IMR-90 (cell line): ENCODE measurements around the gene COMP. TPM values are rescaled to one million over a fixed set of nuclear protein-coding genes. Genes with fewer than 3 reads are reported as not detected.
A peak's percentile ranks its signal among the peaks of the same experiment; 100 is the strongest.

ENCODE experiments used
- ATAC-seq: fragments of 200-7000 bp; cut with Tn5 transposase; 2 replicates; pipeline ENCODE4 v1.9.1; 2020; ENCODE audit warnings: low read depth, mild to moderate bottlenecking, moderate library complexity
- BruUV-seq: library from RNA; stranded (reverse); fragments of 400-500 nt; replicated peaks from 2 replicates; lab custom pipeline; 2021; lab: Mats Ljungman, UMichigan
- CTCF ChIA-PET: fragments of 300-600 bp; formaldehyde crosslinking; extraction: SDS; loops from one replicate; lab custom pipeline; 2021; ENCODE audit warnings: antibody characterized with exemption; lab: Yijun Ruan, JAX
- POLR2A ChIA-PET: fragments of 300-600 bp; sonication (Branson Sonifier 250); formaldehyde crosslinking; loops from one replicate; lab custom pipeline; 2022; ENCODE audit warnings: antibody characterized with exemption; ENCODE audit not compliant: unreplicated experiment; lab: Charles Lee
- DNase-seq: peaks from one replicate; pipeline ENCODE4 v3.0.0; 2013
- H2AFZ ChIP-seq: replicated peaks from 2 replicates; pipeline ENCODE3; 2013; ENCODE audit warnings: low read length, mild to moderate bottlenecking; ENCODE audit not compliant: poor library complexity
- H2AK5ac ChIP-seq: 2 replicates; pipeline ENCODE4 v1.6.1; 2013; ENCODE audit warnings: low read depth, low read length, inconsistent platforms
- H2AK9ac ChIP-seq: replicated peaks from 2 replicates; pipeline ENCODE3; 2013; ENCODE audit warnings: mild to moderate bottlenecking, low read depth, low read length, moderate library complexity; ENCODE audit not compliant: poor library complexity
- H2BK120ac ChIP-seq: 2 replicates; pipeline ENCODE4 v1.6.1; 2013; ENCODE audit warnings: low read depth, low read length, inconsistent platforms
- H2BK15ac ChIP-seq: 3 replicates; pipeline ENCODE4 v1.6.1; 2013; ENCODE audit warnings: low read depth, low read length, inconsistent platforms
- H2BK20ac ChIP-seq: 2 replicates; pipeline ENCODE4 v1.6.1; 2013; ENCODE audit warnings: low read depth, mild to moderate bottlenecking, inconsistent platforms, low read length, moderate library complexity
- H2BK5ac ChIP-seq: 2 replicates; pipeline ENCODE4 v1.6.1; 2013; ENCODE audit warnings: mild to moderate bottlenecking, low read depth, low read length, inconsistent platforms; ENCODE audit not compliant: poor library complexity, severe bottlenecking
- H3K14ac ChIP-seq: replicated peaks from 2 replicates; pipeline ENCODE4 v1.6.1; 2013; ENCODE audit warnings: low read depth, low read length, inconsistent platforms
- H3K18ac ChIP-seq: 2 replicates; pipeline ENCODE4 v1.6.1; 2013; ENCODE audit warnings: low read depth, low read length, control low read depth
- H3K23ac ChIP-seq: 2 replicates; pipeline ENCODE4 v1.6.1; 2013; ENCODE audit warnings: low read depth, low read length, inconsistent platforms
- H3K27ac ChIP-seq: 2 replicates; pipeline ENCODE4 v1.5.1; 2013; ENCODE audit warnings: mild to moderate bottlenecking, control low read depth, low read length; ENCODE audit not compliant: insufficient read depth
- H3K27me3 ChIP-seq: 2 replicates; pipeline ENCODE4 v1.6.1; 2013; ENCODE audit warnings: low read length; ENCODE audit not compliant: control insufficient read depth, insufficient read depth
- H3K36me3 ChIP-seq: 2 replicates; pipeline ENCODE4 v1.6.1; 2013; ENCODE audit warnings: low read length, mixed read lengths; ENCODE audit not compliant: control insufficient read depth, insufficient read depth
- H3K4ac ChIP-seq: 2 replicates; pipeline ENCODE4 v1.6.1; 2013; ENCODE audit warnings: low read depth, low read length, inconsistent platforms
- H3K4me1 ChIP-seq: 2 replicates; pipeline ENCODE4 v1.6.1; 2013; ENCODE audit warnings: low read length, mixed read lengths; ENCODE audit not compliant: control insufficient read depth, insufficient read depth
- H3K4me2 ChIP-seq: 2 replicates; pipeline ENCODE4 v1.6.1; 2013; ENCODE audit warnings: low read depth, mild to moderate bottlenecking, control low read depth, low read length, moderate library complexity
- H3K4me3 ChIP-seq: 2 replicates; pipeline ENCODE4 v1.5.1; 2013; ENCODE audit warnings: low read depth, mild to moderate bottlenecking, control low read depth, low read length, moderate library complexity; ENCODE audit not compliant: insufficient read depth
- H3K56ac ChIP-seq: 2 replicates; pipeline ENCODE4 v1.6.1; 2013; ENCODE audit warnings: low read length, inconsistent platforms; ENCODE audit not compliant: insufficient read depth; ENCODE audit errors: extremely low read depth
- H3K79me1 ChIP-seq, 2 experiments: 2 replicates each; pipeline ENCODE4 v1.6.1; 2013; ENCODE audit warnings: low read length in 2 of 2, inconsistent platforms in 1 of 2, low read depth in 1 of 2
- H3K9ac ChIP-seq: 2 replicates; pipeline ENCODE4 v1.6.1; 2013; ENCODE audit warnings: low read depth, low read length, control low read depth
- H3K9me1 ChIP-seq: 2 replicates; pipeline ENCODE4 v1.6.1; 2013; ENCODE audit warnings: low read length, inconsistent platforms; ENCODE audit not compliant: insufficient read depth
- H3K9me3 ChIP-seq: 2 replicates; pipeline ENCODE4 v1.6.1; 2013; ENCODE audit warnings: low read length; ENCODE audit not compliant: control insufficient read depth, insufficient read depth
- H4K20me1 ChIP-seq: 2 replicates; pipeline ENCODE4 v1.6.1; 2013; ENCODE audit warnings: low read length, inconsistent platforms; ENCODE audit not compliant: insufficient read depth
- H4K5ac ChIP-seq: 2 replicates; pipeline ENCODE4 v1.6.1; 2013; ENCODE audit warnings: mild to moderate bottlenecking, low read depth, low read length, control low read depth
- H4K8ac ChIP-seq, 2 experiments: 2 replicates each; pipeline ENCODE4 v1.6.1; 2013; ENCODE audit warnings: low read depth in 2 of 2, low read length in 2 of 2, control low read depth in 1 of 2, inconsistent platforms in 1 of 2
- H4K91ac ChIP-seq: 2 replicates; pipeline ENCODE4 v1.6.1; 2013; ENCODE audit warnings: low read depth, low read length, inconsistent platforms; ENCODE audit not compliant: insufficient read depth
- BHLHE40 ChIP-seq: fragments of 150-350 bp; IDR thresholded peaks from 2 replicates; pipeline ENCODE4 v1.6.1; 2016; ENCODE audit warnings: mild to moderate bottlenecking, low read depth, low read length
- CHD1 ChIP-seq: IDR thresholded peaks from 2 replicates; pipeline ENCODE4 v1.6.1; 2012; ENCODE audit warnings: low read depth, low read length, improper control_type of control experiment
- FOS ChIP-seq: fragments of 150-350 bp; IDR thresholded peaks from 2 replicates; pipeline ENCODE4 v1.6.1; 2016; ENCODE audit warnings: low read depth, low read length
- MAFK ChIP-seq: IDR thresholded peaks from 2 replicates; pipeline ENCODE4 v1.6.1; 2012; ENCODE audit warnings: low read depth, low read length, improper control_type of control experiment
- MAZ ChIP-seq: IDR thresholded peaks from 2 replicates; pipeline ENCODE4 v1.6.1; 2012; ENCODE audit warnings: low read depth, mild to moderate bottlenecking, low read length, improper control_type of control experiment, moderate library complexity, borderline replicate concordance
- MXI1 ChIP-seq: IDR thresholded peaks from 2 replicates; pipeline ENCODE4 v1.6.1; 2012; ENCODE audit warnings: low read depth, mild to moderate bottlenecking, low read length, moderate library complexity, borderline replicate concordance
- NFE2L2 ChIP-seq: fragments of 150-350 bp; IDR thresholded peaks from 2 replicates; pipeline ENCODE4 v1.6.1; 2016; ENCODE audit warnings: low read depth, mild to moderate bottlenecking, low read length
- POLR2A ChIP-seq: IDR thresholded peaks from 2 replicates; pipeline ENCODE4 v1.6.1; 2012; ENCODE audit warnings: mild to moderate bottlenecking, low read depth, low read length
- RAD21 ChIP-seq: IDR thresholded peaks from 2 replicates; pipeline ENCODE4 v1.6.1; 2012; ENCODE audit warnings: low read length, improper control_type of control experiment
- RCOR1 ChIP-seq: IDR thresholded peaks from 2 replicates; pipeline ENCODE4 v1.6.1; 2012; ENCODE audit warnings: mild to moderate bottlenecking, low read length, improper control_type of control experiment; ENCODE audit not compliant: insufficient replicate concordance
- RFX5 ChIP-seq: IDR thresholded peaks from 2 replicates; pipeline ENCODE4 v1.8.0; 2012; ENCODE audit warnings: low read depth, mild to moderate bottlenecking, low read length, moderate library complexity
- SMC3 ChIP-seq: fragments of 150-350 bp; IDR thresholded peaks from 2 replicates; pipeline ENCODE4 v1.6.1; 2016; ENCODE audit warnings: low read depth, mild to moderate bottlenecking, antibody characterized with exemption, low read length, moderate library complexity
- WGBS, 2 experiments: methylation state at CpG; one replicate each; pipeline versions ENCODE4 v1.1.5 to v1.1.7; 2013; ENCODE audit warnings: missing lambda C conversion rate in 2 of 2; ENCODE audit not compliant: insufficient read length in 1 of 2; ENCODE audit errors: extremely low coverage in 2 of 2; 5-methylcytosine and 5-hydroxymethylcytosine counted together
- dilution Hi-C: fragments of 300-500 bp; cut with HindIII; formaldehyde crosslinking; loops from one replicate; pipeline ENCODE4 v1.14.3; 2018; ENCODE audit warnings: low sequenced_read_pairs; ENCODE audit not compliant: unreplicated experiment
- in situ Hi-C: fragments of 300-500 bp; cut with MboI; formaldehyde crosslinking; loops from 3 replicates; pipeline ENCODE4 v1.14.3; 2019; ENCODE audit warnings: low sequenced_read_pairs, inconsistent platforms, mixed read lengths
- intact Hi-C: fragments of 100-400 bp; cut with micrococcal nuclease; formaldehyde crosslinking; loops from 2 replicates; pipeline ENCODE4 v1.10.0; 2022
- polyA plus RNA-seq, 3 experiments: library from polyadenylated mRNA; depleted of rRNA; stranded (reverse); fragments of >200 nt; gene quantifications; 2 replicates each; pipeline ENCODE4 v1.2.3, GENCODE V29; 2012; ENCODE audit warnings: low replicate concordance in 1 of 3
- total RNA-seq: library from RNA; depleted of rRNA; stranded (reverse); fragments of >200 nt; gene quantifications from 2 replicates; pipeline ENCODE4 v1.2.3, GENCODE V29; 2012
- TF ChIP-seq, protein P1 (sequence below): fragments of 150-350 bp; IDR thresholded peaks from 2 replicates; pipeline ENCODE4 v1.6.1; 2017; ENCODE audit warnings: mild to moderate bottlenecking, antibody characterized with exemption, low read length, low read depth
- TF ChIP-seq, protein P2 (sequence below): conservative IDR thresholded peaks from 2 replicates; pipeline ENCODE4 v1.5.1; 2012; ENCODE audit warnings: mild to moderate bottlenecking, low read depth, low read length, improper control_type of control experiment
- TF ChIP-seq, protein P3 (sequence below): fragments of 150-350 bp; IDR thresholded peaks from 2 replicates; pipeline ENCODE4 v1.6.1; 2016; ENCODE audit warnings: low read depth, mild to moderate bottlenecking, low read length, moderate library complexity, borderline replicate concordance

Gene COMP
- total and polyA plus RNA-seq, 2 of the 4 experiments (the other 2 are of a cell fraction): under 0.01 to 0.43 TPM

DNA sequence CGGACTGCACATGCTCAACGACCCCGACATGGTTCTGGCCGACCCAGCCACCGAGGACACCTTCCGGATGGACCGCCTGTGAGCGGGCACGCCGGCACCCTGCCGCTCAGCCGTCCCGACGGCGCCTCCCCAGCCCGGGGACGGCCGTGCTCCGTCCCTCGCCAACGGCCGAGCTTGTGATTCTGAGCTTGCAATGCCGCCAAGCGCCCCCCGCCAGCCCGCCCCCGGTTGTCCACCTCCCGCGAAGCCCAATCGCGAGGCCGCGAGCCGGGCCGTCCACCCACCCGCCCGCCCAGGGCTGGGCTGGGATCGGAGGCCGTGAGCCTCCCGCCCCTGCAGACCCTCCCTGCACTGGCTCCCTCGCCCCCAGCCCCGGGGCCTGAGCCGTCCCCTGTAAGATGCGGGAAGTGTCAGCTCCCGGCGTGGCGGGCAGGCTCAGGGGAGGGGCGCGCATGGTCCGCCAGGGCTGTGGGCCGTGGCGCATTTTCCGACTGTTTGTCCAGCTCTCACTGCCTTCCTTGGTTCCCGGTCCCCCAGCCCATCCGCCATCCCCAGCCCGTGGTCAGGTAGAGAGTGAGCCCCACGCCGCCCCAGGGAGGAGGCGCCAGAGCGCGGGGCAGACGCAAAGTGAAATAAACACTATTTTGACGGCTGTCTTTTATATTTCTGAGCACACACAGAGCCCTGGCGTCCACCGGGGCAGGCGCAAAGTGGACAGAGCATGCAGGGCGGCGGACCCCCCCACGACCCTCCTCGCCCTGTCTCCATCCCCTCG is 13.6 kb downstream of the COMP start:
- Histone ChIP-seq H3K4ac (no peak overlapping the region), H4K91ac (no peak overlapping the region), H3K9me3 (no peaks in the 10 kb centered on the region), H4K5ac (no peak overlapping the region), H2AFZ (no peak overlapping the region), H2BK5ac (no peak overlapping the region), H4K8ac (no peak overlapping the region), H2BK15ac (no peak overlapping the region), H2BK120ac (no peak overlapping the region), H3K4me1 (peaks cover 14% of the 10 kb centered on the region), H3K36me3 (no peaks in the 10 kb centered on the region), H3K9ac (no peak overlapping the region), H2AK5ac (peak overlapping the region; percentile 43; the same call in 1 of the 2 replicates), H4K20me1 (peaks cover 11% of the 10 kb centered on the region), H3K23ac (no peak overlapping the region), H3K14ac (no peak overlapping the region), H3K4me2 (no peak overlapping the region), H2AK9ac (no peak overlapping the region), H3K56ac (no peak overlapping the region), H3K27me3 (no peaks in the 10 kb centered on the region), H3K9me1 (0 out of 2 replicates have a peak, but pooled peaks cover 2% of the 10 kb centered on the region), H3K79me1 (no peaks in the 10 kb centered on the region), H3K27ac (no peak overlapping the region), H3K4me3 (no peak overlapping the region), H3K18ac (no peak overlapping the region), H2BK20ac (no peak overlapping the region)
- DNase-seq (no peak), ATAC-seq (no peak)
- intact Hi-C loops: no loop called here
- no TSS peak for BruUV-seq
- ChIA-PET CTCF (interaction anchor here (0.6 kb wide), 1 partner anchor 189 kb away, joined by 3 read pairs; the partner anchor contains the start of gene REX1BD), POLR2A (no interaction called here)
- dilution Hi-C loops: no loop called here
- 69% methylated on average over 36 of the region's 71 CpGs; no CpG with 5 or more reads in 1 of the 2 experiments for whole genome bisulfite sequencing, 2 experiments
- in situ Hi-C loops: no loop called here
- TF ChIP-seq POLR2A (no peak), RFX5 (no peak), FOS (no peak), RCOR1 (no peak), MXI1 (no peak), NFE2L2 (no peak), CHD1 (no peak), RAD21 (no peak), MAFK (no peak), BHLHE40 (no peak), SMC3 (no peak), MAZ (no peak)
- TF ChIP-seq, protein P1, sequence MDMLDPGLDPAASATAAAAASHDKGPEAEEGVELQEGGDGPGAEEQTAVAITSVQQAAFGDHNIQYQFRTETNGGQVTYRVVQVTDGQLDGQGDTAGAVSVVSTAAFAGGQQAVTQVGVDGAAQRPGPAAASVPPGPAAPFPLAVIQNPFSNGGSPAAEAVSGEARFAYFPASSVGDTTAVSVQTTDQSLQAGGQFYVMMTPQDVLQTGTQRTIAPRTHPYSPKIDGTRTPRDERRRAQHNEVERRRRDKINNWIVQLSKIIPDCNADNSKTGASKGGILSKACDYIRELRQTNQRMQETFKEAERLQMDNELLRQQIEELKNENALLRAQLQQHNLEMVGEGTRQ: no peak
- TF ChIP-seq, protein P2, sequence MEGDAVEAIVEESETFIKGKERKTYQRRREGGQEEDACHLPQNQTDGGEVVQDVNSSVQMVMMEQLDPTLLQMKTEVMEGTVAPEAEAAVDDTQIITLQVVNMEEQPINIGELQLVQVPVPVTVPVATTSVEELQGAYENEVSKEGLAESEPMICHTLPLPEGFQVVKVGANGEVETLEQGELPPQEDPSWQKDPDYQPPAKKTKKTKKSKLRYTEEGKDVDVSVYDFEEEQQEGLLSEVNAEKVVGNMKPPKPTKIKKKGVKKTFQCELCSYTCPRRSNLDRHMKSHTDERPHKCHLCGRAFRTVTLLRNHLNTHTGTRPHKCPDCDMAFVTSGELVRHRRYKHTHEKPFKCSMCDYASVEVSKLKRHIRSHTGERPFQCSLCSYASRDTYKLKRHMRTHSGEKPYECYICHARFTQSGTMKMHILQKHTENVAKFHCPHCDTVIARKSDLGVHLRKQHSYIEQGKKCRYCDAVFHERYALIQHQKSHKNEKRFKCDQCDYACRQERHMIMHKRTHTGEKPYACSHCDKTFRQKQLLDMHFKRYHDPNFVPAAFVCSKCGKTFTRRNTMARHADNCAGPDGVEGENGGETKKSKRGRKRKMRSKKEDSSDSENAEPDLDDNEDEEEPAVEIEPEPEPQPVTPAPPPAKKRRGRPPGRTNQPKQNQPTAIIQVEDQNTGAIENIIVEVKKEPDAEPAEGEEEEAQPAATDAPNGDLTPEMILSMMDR: no peak
- TF ChIP-seq, protein P3, sequence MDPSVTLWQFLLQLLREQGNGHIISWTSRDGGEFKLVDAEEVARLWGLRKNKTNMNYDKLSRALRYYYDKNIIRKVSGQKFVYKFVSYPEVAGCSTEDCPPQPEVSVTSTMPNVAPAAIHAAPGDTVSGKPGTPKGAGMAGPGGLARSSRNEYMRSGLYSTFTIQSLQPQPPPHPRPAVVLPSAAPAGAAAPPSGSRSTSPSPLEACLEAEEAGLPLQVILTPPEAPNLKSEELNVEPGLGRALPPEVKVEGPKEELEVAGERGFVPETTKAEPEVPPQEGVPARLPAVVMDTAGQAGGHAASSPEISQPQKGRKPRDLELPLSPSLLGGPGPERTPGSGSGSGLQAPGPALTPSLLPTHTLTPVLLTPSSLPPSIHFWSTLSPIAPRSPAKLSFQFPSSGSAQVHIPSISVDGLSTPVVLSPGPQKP: no peak
